Left renal pelvis (tissue), 4 donors: ENCODE measurements around the gene UFD1. TPM values are rescaled to one million over a fixed set of nuclear protein-coding genes. Genes with fewer than 3 reads are reported as not detected.
A peak's percentile ranks its signal among the peaks of the same experiment; 100 is the strongest.
"Not testable (repeated sequence)": the region's sequence is repeated elsewhere in the genome, so short reads cannot be mapped to it uniquely, and the experiment has no call there.

ENCODE experiments used
- DNase-seq, 4 donors: peaks; one replicate each; pipeline ENCODE4 v3.0.0-alpha.2; 2013; ENCODE audit warnings: low read depth in 4 of 4, low spot score in 3 of 4
- polyA plus RNA-seq, 4 donors: library from polyadenylated mRNA; unstranded; fragments of 120-200 nt; gene quantifications; one replicate each; pipeline ENCODE4 v1.2.1, GENCODE V29; 2013; ENCODE audit not compliant: insufficient read length in 4 of 4

Gene UFD1
- polyA plus RNA-seq, 4 donors = 47.5 to 75.4 (median 61.7) TPM

DNA sequence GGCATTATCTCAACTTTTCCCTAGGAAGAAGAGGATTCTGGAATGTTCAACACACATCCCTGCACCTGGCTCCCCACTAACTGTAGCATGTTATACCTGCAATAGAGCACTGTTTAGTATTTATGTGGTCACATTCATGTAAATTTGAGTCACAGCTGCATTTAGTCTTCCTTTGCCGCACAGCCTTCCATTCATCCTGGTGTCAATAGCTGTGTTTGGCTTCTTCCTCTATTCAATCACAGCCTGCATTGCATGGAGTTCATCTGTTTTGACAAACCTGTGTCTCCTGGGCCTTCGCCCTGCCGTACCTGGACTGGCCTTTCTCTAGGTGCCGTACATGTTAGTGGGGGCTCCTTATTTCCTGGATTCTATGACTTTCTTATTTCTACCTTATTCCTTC, 27.4 kb downstream of the UFD1 start:
- no peak for DNase-seq

DNA sequence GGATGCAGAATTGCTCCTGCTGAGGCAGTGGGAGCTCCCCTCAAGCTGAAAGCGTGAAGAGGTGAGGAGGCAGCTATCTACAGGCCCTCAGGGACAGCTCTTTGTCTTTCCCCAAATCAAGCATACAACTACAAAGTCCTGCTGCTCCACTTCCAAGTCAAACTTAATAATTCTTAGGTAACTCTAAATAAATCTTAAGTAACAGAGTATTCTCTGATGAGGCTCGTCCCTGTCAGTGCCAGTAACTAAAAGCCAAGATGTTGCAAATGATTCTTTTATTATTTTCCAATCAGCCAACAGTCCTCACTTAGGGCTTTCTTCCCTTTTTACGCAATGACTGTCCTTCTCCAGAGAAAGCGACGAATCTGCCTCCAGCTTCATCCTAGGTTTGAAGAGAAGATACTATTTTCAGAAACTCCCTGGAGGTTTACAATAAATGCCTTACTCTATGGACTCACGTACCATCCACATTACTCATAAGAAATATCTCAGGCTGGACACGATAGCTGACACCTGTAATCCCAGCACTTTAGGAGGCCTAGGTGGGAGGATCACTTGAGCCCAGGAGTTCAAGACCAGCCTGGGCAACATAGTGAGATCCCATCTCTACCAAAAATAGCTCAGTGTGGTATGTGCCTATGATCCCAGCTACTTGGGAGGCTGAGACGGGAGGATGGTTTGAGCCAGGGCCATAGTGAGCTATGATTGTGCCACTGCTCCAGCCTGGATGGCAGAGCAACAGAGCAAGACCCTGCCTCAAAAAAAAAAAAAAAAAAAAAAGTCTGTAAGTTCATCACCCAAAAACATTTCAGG, 28.4 kb downstream of the UFD1 start:
- DNase-seq = no peak

DNA sequence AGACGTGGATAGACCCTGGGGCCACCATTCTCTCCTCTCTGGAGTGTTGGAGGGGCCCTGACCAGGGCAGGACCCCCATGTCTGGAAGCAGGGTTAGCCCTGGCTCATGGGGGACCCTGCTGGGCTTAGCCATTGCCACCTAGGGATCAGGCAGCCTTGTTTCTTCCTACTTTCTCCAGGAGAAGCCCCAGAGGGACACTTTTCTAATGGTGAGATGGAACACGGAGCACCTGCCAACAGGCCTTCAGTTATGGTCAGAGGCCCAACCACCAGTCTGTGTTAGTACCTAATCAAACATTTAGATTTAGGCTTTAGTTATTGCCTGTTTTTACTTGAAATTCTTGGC, 29.6 kb downstream of the UFD1 start:
- no peak for DNase-seq

DNA sequence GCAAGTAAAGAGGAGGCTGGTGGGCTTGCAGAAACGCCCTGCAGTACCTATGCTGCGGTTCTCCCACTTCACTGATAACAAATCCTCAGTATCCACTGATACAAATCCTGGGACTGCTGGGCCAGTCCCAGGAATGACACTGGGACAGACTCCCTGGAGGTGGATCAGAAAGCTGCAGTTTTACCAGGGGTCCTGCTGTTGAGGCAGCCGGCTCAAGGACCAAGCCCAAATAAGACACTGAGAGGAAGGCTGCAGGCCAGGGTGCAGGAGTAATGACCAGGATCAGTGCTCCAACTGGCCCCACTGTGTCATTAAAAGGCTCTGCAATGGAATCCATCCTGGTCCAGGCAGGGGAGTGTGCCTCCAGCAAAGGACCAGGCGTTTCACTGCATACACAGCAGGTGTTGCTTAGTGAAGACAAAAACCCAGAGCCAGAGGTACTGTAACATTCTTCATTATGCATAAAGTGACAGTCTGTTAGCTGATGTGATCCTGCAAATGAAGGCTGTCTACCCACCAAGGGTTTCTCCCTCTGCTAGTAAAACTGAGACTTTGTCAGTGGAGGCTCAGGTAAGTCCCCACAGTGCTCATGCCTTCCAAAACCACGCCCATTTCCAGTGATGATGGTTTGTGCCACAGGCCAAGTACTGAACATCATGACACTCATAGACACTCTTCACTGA, 30.1 kb downstream of the UFD1 start:
- no peak for DNase-seq

DNA sequence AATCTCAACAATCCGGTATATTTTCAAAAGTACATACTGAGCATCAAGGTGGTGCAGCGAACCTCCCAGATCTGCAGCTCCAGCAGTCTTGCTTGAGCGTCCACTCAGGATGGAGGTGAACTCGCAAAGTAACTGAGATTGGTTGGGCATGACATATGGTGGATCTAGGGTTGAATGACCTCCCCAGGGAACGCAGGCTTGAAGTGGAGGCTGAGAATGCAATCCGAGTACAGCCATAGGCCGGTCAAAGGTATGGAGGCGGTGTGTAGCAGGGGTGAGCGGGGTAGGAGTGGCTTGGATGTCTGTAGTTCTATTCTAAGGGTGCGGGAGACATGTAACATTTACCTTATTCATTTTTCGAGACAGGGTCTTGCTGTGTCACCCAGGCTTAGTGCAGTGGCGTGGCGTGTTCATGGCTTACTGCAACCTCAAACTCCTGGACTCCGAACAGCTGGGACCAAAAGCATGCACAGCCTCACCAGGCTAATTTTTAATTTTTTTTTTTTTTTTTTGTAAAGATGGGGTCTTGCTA, 30.9 kb downstream of the UFD1 start:
- DNase-seq = no peak

DNA sequence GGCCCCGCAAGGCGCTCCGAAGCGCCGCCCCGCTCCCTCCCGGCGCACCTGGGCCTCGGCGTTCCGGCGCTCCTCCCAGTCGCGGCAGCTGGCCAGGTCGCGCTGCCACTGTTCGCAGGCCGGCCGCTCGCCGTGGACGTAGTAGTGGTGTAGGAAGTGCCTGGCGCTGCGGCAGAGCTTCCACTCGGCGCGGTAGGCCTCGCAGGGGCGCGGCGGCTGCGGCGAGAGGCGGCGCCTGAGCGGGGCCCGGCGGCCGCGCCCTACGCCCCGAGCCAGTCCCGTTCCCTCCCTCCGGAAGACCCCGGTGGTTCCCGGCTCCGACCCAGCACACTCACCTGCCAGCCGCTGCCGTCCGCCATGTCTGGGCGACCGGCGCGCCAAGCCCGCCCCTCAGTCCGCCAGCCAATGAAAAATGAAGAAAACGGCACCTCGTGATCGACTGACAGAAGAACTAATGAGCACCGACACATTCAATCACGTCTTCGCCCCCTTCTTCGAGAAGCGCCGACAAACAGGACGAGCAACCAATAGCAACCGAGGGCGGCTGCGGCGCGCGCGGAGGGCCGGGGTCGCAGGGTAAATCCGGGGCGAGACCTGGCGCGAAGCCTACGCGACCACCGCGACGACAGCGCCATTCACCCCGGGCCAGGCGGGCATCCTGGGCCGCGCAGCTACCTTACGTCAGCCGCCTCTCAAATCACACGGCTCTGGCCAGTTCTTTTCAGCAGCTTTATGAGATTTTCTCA, 31.5 kb downstream of the UFD1 start, which contains the start of gene C22orf39:
Gene C22orf39, minus strand, starts transcription at position 382 of the 746 bp plus-strand sequence. Its CDS starts 23 bp downstream, at position 359.
- peak; percentile 76 to 88 (median 81) for DNase-seq

DNA sequence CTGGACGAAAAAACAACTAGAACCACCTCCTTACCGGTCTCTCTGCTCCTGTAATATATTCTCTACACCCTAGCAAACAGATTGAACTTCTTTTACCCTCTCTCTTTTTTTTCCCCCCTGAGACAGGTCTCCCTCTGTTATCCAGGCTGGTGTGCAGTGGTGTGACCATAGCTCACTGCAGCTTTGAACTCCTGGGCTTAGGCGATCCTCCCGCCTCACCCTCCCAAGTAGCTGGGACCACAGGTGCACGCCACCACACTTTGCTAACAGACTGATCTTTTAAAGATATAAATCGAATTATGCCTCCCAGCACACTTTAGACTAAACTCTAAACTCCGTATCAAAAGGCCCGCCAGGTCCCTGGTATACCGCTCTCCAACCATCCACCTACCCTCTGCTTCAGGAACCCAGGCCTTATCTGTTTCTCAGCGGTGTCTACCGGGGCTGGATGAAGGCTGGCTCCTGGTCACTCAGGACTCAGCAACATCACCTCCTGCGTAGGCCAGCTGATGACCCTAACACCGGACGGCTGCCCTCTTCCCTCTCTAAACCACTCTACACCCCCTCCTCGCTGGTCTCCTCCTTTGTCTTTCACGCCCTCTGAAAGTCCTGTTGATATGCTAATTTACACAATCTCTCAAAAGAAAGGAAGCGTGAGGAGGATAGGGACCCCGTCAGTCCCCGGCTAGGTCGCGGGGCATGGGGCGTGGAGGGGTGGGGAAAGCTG, 32.2 kb downstream of the UFD1 start:
- no peak for DNase-seq

DNA sequence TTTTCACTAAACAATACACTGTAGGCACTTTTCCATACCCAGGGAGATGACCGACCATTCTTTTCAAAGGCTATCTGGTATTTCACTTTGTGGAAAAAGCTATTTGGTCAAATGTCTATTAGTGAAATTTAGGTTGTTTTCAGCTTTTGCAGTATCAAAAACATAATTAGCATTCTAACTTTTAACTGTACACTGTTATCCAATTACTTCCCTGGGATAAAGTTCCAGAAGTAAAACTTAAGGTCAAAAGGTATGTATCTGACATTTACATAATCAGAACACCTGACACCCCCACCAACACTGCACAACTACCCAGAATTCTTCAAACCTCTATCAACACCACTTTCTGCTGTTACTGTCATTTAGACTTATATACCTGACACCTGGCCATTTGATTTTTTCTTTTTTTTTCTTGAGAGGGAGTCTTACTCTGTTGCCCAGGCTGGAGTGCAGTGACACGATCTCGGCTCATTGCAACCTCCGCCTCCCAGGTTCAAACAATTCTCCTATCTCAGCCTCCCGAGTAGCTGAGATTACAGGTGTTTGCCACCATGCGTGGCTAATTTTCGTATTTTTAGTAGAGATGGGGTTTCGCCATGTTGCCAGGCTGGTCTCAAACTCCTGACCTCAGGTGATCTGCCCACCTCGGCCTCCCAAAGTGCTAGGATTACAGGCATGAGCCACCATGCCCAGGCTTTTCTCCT, 33.6 kb downstream of the UFD1 start:
- DNase-seq = not testable (repeated sequence)

DNA sequence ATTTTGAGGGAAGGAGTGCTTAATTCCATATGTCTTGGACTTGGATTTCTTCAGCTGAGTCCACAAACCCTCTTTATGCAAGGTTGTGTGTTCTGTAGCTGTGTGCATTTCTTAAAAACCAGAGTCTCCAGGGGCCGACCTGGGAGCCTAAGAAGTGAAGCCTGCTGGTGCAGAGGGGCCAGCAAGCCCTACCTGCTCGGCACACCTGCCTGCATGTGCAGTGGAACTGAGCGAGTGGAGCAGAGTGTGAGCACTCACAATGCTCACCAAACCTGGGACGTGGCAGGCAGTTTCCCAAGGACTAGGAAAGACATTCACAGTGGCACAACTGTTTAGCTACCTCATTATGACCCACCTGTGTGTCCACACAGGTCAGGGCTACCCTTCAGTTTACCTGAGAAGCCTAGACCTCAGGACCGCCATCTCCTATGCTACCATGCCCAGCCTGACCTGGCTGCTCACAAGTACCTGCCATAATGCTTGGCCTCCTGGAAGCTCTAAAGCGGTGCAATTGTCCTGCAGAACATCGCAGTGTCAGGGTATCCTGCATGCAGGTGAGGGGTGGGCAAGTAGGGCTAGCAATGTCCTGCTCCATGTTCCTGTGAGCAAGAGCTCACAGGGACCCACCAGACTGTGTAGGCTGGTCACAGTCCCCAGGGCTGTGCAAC, 35.3 kb downstream of the UFD1 start:
- no peak for DNase-seq

DNA sequence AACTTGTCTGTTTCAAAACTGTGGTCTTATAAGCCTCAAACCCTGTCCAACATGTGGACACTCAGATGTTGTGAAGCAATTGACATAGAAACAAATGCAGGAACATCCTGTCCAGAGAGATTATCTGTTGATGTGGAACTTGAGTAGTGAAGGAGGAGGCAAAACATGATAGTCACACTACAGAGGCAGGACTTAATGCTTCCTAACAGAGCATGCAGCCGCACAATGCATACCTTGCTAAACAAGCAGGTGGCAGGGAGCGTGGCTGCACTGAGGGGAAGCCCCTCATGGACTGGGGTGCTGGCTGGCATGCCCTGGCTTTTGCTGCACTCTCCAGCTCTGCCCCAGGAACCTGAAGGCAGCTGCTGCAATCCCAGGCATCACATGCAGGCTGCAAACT, 36.8 kb downstream of the UFD1 start:
- DNase-seq = no peak

DNA sequence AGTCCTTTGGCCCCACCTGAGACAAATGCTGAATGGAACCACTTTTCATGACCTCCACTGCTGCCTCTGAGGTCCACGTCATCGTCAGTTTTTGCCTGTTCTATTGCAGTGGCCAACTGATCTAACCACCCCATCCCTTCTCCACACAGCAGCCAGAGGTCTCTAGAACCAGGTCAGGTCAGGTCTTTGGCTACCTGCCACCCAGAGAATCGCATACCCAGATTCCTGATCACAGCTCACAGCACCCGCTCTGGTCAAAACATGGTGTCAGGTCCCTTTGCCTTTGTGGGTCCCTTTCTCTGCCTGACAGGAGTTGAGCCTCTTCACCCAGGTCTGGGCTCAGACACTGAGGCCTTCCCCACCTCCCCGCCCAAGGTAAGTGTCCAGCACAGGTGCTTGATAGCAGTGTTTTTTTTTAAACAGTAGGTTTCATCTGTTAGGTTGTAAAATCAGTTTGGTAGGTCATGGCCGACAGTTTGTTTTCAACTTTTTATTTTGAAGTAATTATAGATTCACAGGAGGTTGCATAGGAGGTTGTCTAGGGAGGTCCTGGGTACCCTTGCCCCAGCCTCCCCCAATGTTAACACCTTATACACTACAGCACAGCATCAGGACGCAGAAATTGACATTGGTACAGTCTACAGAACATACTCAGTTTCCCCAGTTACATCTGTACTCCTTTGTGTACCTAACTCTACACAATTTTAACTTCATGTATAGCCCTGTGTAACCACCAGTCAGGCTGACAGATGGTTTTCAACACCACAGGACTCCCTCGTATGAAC, 38.4 kb downstream of the UFD1 start:
- DNase-seq = no peak

DNA sequence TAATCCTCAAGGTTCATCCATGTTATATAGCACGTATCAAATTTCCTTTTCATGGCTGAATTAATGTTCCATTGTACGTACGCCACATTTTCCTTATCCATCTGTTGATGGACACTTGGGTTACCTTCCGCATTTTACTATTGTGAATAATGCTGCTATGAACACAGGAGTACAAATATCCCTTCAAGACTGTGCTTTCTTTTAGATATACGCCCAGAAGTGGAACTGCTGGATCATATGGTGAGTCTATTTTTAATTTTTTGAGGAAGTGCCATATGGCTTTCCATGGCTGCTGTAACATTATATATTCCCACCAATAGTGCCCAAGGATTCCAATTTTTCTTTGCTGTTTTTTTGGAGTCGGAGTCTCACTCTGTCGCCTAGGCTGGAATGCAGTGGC, 40.7 kb downstream of the UFD1 start:
- no peak for DNase-seq

DNA sequence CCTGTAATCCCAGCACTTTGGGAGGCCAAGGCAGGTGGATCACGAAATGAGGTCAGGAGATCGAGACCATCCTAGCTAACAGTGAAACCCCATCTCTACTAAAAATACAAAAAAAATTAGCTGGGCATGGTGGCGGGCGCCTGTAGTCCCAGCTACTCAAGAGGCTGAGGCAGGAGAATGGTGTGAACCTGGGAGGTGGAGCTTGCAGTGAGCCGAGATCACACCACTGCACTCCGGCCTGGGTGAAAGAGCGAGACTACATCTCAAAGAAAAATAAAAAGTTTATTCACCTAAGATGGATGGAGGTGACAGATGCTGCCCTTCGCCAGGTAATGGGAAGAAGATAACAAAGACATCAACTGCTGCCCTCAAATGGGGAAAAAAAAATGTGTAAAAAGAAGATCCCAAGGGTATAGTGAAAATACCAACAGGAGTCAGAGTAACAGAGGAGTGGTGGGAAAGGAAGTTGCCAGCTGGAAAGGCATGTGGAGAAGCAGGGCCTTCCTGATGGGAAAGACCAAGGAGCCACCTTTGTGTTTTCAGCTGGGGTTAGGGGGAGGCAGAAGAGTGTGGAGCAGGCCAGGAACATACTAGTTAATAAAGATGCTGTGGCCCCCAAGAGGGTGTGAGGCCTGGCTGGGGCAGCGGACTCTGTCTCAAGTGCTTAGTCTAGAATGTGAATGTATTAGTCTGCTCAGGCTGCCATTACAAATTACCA, 42.4 kb downstream of the UFD1 start:
- not testable (repeated sequence) for DNase-seq

DNA sequence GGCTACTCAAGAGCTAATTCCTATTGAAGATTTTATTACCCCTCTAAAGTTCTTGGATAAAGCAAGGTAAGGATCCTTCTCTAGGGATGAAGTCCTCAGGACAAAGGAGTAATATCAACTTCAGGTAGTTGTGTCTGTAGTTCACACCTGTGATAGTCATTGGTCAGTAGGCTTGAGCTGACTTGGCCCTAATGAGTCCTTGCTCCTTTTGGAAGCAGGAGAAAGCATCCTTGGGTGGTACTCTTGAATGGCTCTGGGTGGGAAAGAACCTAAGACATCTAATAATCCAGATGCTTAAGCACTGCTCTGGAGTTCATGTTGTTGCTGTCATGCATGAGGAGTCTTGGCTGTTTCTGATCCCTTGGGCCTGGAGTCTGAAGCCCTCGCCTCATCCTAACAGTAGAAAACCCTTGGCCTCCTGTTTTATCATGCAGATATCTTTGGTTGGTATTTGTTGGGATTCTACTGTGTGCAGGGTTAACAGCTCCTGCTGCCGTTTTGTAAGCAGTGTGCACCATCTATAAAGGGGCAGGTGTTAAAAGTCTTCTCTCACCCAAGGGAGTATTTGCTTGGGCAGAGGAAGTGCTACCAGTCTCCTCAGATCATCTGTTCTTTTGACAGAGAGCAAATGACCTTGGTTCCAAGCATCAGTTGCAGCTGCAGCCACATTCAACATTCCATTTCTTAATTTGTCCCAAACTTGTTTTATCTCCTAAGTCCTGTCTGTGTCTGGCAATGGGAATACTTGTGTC, 44.0 kb downstream of the UFD1 start:
- DNase-seq = no peak

DNA sequence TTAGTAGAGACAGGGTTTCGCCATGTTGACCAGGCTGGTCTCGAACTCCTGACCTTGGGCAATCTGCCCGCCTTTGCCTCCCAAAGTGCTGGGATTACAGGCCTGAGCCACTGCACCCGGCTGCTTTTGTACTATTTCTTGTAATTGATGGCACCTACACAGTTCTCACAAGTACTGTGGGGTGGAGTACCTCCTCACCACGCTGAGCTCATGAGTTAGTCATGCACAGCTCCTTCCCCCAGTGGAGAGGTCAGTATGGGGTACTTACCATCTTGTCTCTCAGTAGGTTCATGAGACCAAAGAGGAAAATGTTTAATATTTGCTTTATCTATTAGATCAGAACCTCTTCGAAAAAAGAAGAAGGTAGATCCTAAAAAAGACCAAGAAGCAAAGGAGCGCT, 44.6 kb downstream of the UFD1 start:
- DNase-seq = no peak

DNA sequence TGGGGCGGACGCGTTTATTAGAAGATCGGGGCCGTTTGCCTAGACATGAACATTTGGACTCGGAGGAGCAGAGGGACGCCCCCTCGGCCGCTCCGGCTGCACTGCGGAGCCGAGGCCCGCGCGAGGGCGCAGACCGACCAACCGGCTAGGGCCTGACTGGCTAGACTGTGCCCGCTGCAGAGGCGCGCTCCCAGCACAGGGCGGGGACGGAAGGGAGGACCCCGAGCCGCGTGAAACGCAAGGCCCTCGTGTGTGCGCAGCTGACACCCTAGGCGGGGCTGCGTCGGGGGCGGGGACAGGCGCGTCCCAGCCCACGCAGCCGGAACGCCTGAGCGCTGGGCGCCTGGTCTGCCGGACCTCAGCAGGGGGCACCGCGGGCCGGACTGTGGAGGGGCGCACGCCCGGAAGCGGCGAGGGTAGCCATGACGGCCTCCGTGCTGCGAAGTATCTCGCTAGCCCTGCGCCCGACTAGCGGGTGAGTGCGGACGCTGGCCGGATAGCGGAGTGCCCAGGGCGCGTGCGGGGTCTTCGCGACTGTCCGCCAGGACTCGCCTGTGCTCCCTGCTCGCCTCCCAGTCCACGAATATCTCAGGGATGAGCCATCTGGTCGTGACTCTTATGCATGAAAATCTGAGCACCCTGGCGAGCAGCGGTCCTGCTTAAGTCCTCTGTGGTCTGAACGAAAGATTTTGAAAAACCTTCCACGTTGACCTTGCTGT, 46.7 kb downstream of the UFD1 start, which contains the start of gene MRPL40:
Gene MRPL40, plus strand, starts transcription at position 413 of the 719 bp plus-strand sequence. Its CDS starts 10 bp downstream, at position 423.
- peak; percentile 80 to 86 (median 84) for DNase-seq
